Osteocyte (in vitro differentiated cells): ENCODE results near the gene PCK1. TPM values are rescaled to one million over a fixed set of nuclear protein-coding genes. Genes with fewer than 3 reads are reported as not detected.

Source experiments
- DNase-seq: peaks from one replicate; pipeline ENCODE4 v3.0.0; 2021; ENCODE audit warnings: mixed read lengths; ENCODE audit not compliant: unreplicated experiment; ENCODE audit errors: extremely low spot score
- H3K27ac Mint-ChIP-seq: one replicate; pipeline ENCODE4 v1.8.0; 2021; ENCODE audit warnings: mild to moderate bottlenecking, mixed read lengths; ENCODE audit not compliant: unreplicated experiment
- H3K27me3 Mint-ChIP-seq: one replicate; pipeline ENCODE4 v1.8.0; 2021; ENCODE audit warnings: mixed read lengths; ENCODE audit not compliant: unreplicated experiment
- H3K36me3 Mint-ChIP-seq: one replicate; pipeline ENCODE4 v1.8.0; 2021; ENCODE audit warnings: mixed read lengths; ENCODE audit not compliant: unreplicated experiment
- H3K4me1 Mint-ChIP-seq: one replicate; pipeline ENCODE4 v1.8.0; 2021; ENCODE audit warnings: mixed read lengths; ENCODE audit not compliant: unreplicated experiment
- H3K4me3 Mint-ChIP-seq: one replicate; pipeline ENCODE4 v1.8.0; 2021; ENCODE audit warnings: mild to moderate bottlenecking, moderate library complexity, mixed read lengths; ENCODE audit not compliant: unreplicated experiment
- H3K9me3 Mint-ChIP-seq: one replicate; pipeline ENCODE4 v1.8.0; 2021; ENCODE audit warnings: mixed read lengths; ENCODE audit not compliant: unreplicated experiment
- CTCF ChIP-seq: fragments of 200-600 bp; sonication (generic); IDR thresholded peaks from 2 replicates; pipeline ENCODE4 v1.5.0; 2021; ENCODE audit warnings: antibody characterized with exemption, mild to moderate bottlenecking, moderate library complexity
- total RNA-seq: library from RNA; stranded (reverse); gene quantifications from 2 replicates; pipeline ENCODE4 v1.2.1, GENCODE V29; 2021

PCK1 gene
- total RNA-seq, 1 donor from 2014 or later = not detected

GRCh38 chr20:57596998-57597939 is 36.4 kb downstream of the PCK1 start:
- Mint-ChIP-seq H3K4me1 (peaks cover 10% of the 10 kb centered on the region), H3K27ac (no peak overlapping the region), H3K27me3 (peaks cover 3% of the 10 kb centered on the region), H3K36me3 (no peaks in the 10 kb centered on the region), H3K4me3 (no peak overlapping the region), H3K9me3 (no peaks in the 10 kb centered on the region)
- DNase-seq = peak; percentile 91
- TF ChIP-seq CTCF = peak; percentile 99

- no peak for TF ChIP-seq CTCF
- H3K27ac Mint-ChIP-seq = no peak overlapping the region
- peaks cover 10% of the 10 kb centered on the region for H3K4me1 Mint-ChIP-seq
- no peaks in the 10 kb centered on the region for H3K36me3 Mint-ChIP-seq
- H3K9me3 Mint-ChIP-seq = no peaks in the 10 kb centered on the region
- no peak for DNase-seq
- H3K27me3 Mint-ChIP-seq = peaks cover 3% of the 10 kb centered on the region
- no peak overlapping the region for H3K4me3 Mint-ChIP-seq
These were observed 37.1 kb downstream of the PCK1 start for GRCh38 chr20:57598060-57598459.

GRCh38 chr20:57598491-57598890 is 37.6 kb downstream of the PCK1 start:
- Mint-ChIP-seq H3K27ac (no peak overlapping the region), H3K27me3 (peaks cover 3% of the 10 kb centered on the region), H3K4me1 (peaks cover 10% of the 10 kb centered on the region), H3K36me3 (no peaks in the 10 kb centered on the region), H3K4me3 (no peak overlapping the region), H3K9me3 (no peaks in the 10 kb centered on the region)
- no peak for DNase-seq
- no peak for TF ChIP-seq CTCF

GRCh38 chr20:57600320-57601210 is 39.7 kb downstream of the PCK1 start:
- Mint-ChIP-seq H3K36me3 (no peaks in the 10 kb centered on the region), H3K27ac (no peak overlapping the region), H3K4me1 (peaks cover 4% of the 10 kb centered on the region), H3K4me3 (no peak overlapping the region), H3K9me3 (no peaks in the 10 kb centered on the region), H3K27me3 (peaks cover 3% of the 10 kb centered on the region)
- no peak for TF ChIP-seq CTCF
- no peak for DNase-seq

GRCh38 chr20:57601211-57601570 is 40.3 kb downstream of the PCK1 start:
- Mint-ChIP-seq H3K27ac (no peak overlapping the region), H3K9me3 (no peaks in the 10 kb centered on the region), H3K4me3 (no peak overlapping the region), H3K27me3 (peaks cover 7% of the 10 kb centered on the region), H3K4me1 (peaks cover 4% of the 10 kb centered on the region), H3K36me3 (no peaks in the 10 kb centered on the region)
- TF ChIP-seq CTCF = no peak
- DNase-seq = no peak
